DOHH2 (cell line): ENCODE results near the gene UBASH3A.

ENCODE experiments used
- H3F3A ChIP-seq: fragments of 200-600 bp; sonication (generic), shearing (Covaris generic); 2 replicates; pipeline ENCODE4 v1.6.0; 2016; ENCODE audit warnings: antibody characterized with exemption, mild to moderate bottlenecking; ENCODE audit not compliant: control insufficient read depth, insufficient read depth
- H3K27ac ChIP-seq: fragments of 200-600 bp; sonication (generic); 2 replicates; pipeline ENCODE4 v1.5.1; 2014; ENCODE audit warnings: low read depth, mild to moderate bottlenecking, low read length, moderate library complexity
- H3K27me3 ChIP-seq: fragments of 200-600 bp; sonication (generic); 2 replicates; pipeline ENCODE4 v1.6.1; 2014; ENCODE audit warnings: mild to moderate bottlenecking, low read length, mixed read lengths; ENCODE audit not compliant: control insufficient read depth
- H3K36me3 ChIP-seq: fragments of 200-600 bp; sonication (generic); 2 replicates; pipeline ENCODE4 v1.6.1; 2014; ENCODE audit warnings: mild to moderate bottlenecking, low read length, moderate library complexity, mixed read lengths; ENCODE audit not compliant: control insufficient read depth
- H3K4me1 ChIP-seq: fragments of 200-600 bp; sonication (generic); 2 replicates; pipeline ENCODE4 v1.6.1; 2014; ENCODE audit warnings: mild to moderate bottlenecking, low read length, mixed read lengths; ENCODE audit not compliant: control insufficient read depth
- H3K4me2 ChIP-seq: fragments of 200-600 bp; sonication (generic); 2 replicates; pipeline ENCODE4 v1.6.0; 2014; ENCODE audit warnings: mild to moderate bottlenecking, low read length, moderate library complexity
- H3K4me3 ChIP-seq: fragments of 200-600 bp; sonication (generic); 2 replicates; pipeline ENCODE4 v1.5.1; 2014; ENCODE audit warnings: mild to moderate bottlenecking, low read length, mixed read lengths
- H3K79me2 ChIP-seq: fragments of 200-600 bp; sonication (generic); 2 replicates; pipeline ENCODE4 v1.6.1; 2014; ENCODE audit warnings: mild to moderate bottlenecking, low read length, mixed read lengths; ENCODE audit not compliant: control insufficient read depth
- H3K9me2 ChIP-seq: fragments of 200-600 bp; sonication (generic); replicated peaks from 2 replicates; pipeline ENCODE4 v1.6.1; 2014; ENCODE audit warnings: mild to moderate bottlenecking, low read length, mixed read lengths; ENCODE audit not compliant: control insufficient read depth
- H3K9me3 ChIP-seq: fragments of 200-600 bp; sonication (generic); 2 replicates; pipeline ENCODE4 v1.6.1; 2014; ENCODE audit warnings: antibody characterized with exemption, low read length, mixed read lengths; ENCODE audit not compliant: control insufficient read depth, insufficient read depth
- H4K20me1 ChIP-seq: fragments of 200-600 bp; sonication (generic); 2 replicates; pipeline ENCODE4 v1.6.0; 2014; ENCODE audit warnings: low read depth, mild to moderate bottlenecking, antibody characterized with exemption, low read length, moderate library complexity; ENCODE audit not compliant: control insufficient read depth, insufficient read depth
- EZH2phosphoT487 ChIP-seq: fragments of 200-600 bp; sonication (generic); IDR thresholded peaks from 2 replicates; pipeline ENCODE4 v1.6.1; 2017; ENCODE audit warnings: borderline replicate concordance, mild to moderate bottlenecking, antibody characterized with exemption, low read length, moderate library complexity, mixed read lengths
- TF ChIP-seq, protein P1 (sequence below): fragments of 200-600 bp; sonication (generic); IDR thresholded peaks from one replicate; pipeline ENCODE4 v1.5.1; 2014; ENCODE audit warnings: antibody characterized with exemption, mild to moderate bottlenecking, low read depth, low read length; ENCODE audit not compliant: poor library complexity, severe bottlenecking

The UBASH3A gene

DNA sequence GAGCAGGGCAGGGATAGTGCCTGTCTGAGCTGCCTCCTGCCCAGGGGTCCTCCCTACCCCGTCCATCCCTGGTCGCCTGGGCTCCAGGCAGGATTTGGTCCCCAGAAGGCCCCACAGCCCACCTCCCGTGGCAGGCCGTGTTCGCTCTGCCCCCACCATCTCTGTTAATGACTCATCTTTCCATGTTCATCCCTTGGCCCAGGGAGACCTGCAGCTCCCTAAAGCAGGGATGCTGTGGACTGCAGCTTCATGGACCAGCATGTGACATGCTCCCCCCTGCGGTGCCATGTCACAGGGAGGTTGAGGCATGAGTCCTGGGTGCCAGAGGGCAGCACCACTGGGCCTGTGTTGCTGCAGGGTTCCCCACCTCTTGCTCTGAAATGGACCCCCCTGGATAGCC, 26.8 kb downstream of the UBASH3A start:
- peaks cover 4% of the 10 kb centered on the region for H3K4me1 ChIP-seq
- no peaks in the 10 kb centered on the region for H4K20me1 ChIP-seq
- H3K36me3 ChIP-seq = no peaks in the 10 kb centered on the region
- H3K4me2 ChIP-seq = no peak overlapping the region
- H3K27ac ChIP-seq = no peak overlapping the region
- no peaks in the 10 kb centered on the region for H3K9me3 ChIP-seq
- no peak overlapping the region for H3K4me3 ChIP-seq
- no peak for TF ChIP-seq EZH2phosphoT487
- TF ChIP-seq, protein P1, sequence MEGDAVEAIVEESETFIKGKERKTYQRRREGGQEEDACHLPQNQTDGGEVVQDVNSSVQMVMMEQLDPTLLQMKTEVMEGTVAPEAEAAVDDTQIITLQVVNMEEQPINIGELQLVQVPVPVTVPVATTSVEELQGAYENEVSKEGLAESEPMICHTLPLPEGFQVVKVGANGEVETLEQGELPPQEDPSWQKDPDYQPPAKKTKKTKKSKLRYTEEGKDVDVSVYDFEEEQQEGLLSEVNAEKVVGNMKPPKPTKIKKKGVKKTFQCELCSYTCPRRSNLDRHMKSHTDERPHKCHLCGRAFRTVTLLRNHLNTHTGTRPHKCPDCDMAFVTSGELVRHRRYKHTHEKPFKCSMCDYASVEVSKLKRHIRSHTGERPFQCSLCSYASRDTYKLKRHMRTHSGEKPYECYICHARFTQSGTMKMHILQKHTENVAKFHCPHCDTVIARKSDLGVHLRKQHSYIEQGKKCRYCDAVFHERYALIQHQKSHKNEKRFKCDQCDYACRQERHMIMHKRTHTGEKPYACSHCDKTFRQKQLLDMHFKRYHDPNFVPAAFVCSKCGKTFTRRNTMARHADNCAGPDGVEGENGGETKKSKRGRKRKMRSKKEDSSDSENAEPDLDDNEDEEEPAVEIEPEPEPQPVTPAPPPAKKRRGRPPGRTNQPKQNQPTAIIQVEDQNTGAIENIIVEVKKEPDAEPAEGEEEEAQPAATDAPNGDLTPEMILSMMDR = no peak
- H3K79me2 ChIP-seq = no peaks in the 10 kb centered on the region
- H3F3A ChIP-seq = no peaks in the 10 kb centered on the region
- H3K9me2 ChIP-seq = no peaks in the 10 kb centered on the region
- H3K27me3 ChIP-seq = peaks cover 31% of the 10 kb centered on the region

GRCh38 chr21:42431196-42431595, 27.5 kb downstream of the UBASH3A start:
- TF ChIP-seq, protein P1 = no peak
- no peak for TF ChIP-seq EZH2phosphoT487
- H3K9me2 ChIP-seq = no peaks in the 10 kb centered on the region
- H3K4me3 ChIP-seq = no peak overlapping the region
- no peaks in the 10 kb centered on the region for H3K4me1 ChIP-seq
- H3K4me2 ChIP-seq = no peak overlapping the region
- H3K27me3 ChIP-seq = peaks cover 26% of the 10 kb centered on the region
- H3K36me3 ChIP-seq = no peaks in the 10 kb centered on the region
- no peak overlapping the region for H3K27ac ChIP-seq
- no peaks in the 10 kb centered on the region for H3F3A ChIP-seq
- no peaks in the 10 kb centered on the region for H3K9me3 ChIP-seq
- H3K79me2 ChIP-seq = no peaks in the 10 kb centered on the region
- no peaks in the 10 kb centered on the region for H4K20me1 ChIP-seq

- H3K79me2 ChIP-seq = no peaks in the 10 kb centered on the region
- H3K36me3 ChIP-seq = no peaks in the 10 kb centered on the region
- H3K4me2 ChIP-seq = no peak overlapping the region
- H3K27me3 ChIP-seq = peaks cover 25% of the 10 kb centered on the region
- TF ChIP-seq, protein P1 = no peak
- no peak for TF ChIP-seq EZH2phosphoT487
- H3K27ac ChIP-seq = no peak overlapping the region
- no peaks in the 10 kb centered on the region for H3K4me1 ChIP-seq
- no peaks in the 10 kb centered on the region for H4K20me1 ChIP-seq
- H3F3A ChIP-seq = no peaks in the 10 kb centered on the region
- no peak overlapping the region for H3K4me3 ChIP-seq
- no peaks in the 10 kb centered on the region for H3K9me2 ChIP-seq
- no peaks in the 10 kb centered on the region for H3K9me3 ChIP-seq
Measured at GRCh38 chr21:42432695-42433094, 29.0 kb downstream of the UBASH3A start.
